Measurements from ENCODE around the gene VPS41.

The VPS41 gene

GRCh38 chr7:38905056-38905759 lies 3.8 kb downstream of the VPS41 start:
- DNase-seq (ENCODE audit: low read depth) = no peak

GRCh38 chr7:38903057-38903456 lies 5.9 kb downstream of the VPS41 start:
- no peak for DNase-seq (ENCODE audit: low read depth)

GRCh38 chr7:38902449-38902848 lies 6.5 kb downstream of the VPS41 start:
- DNase-seq (ENCODE audit: low read depth) = no peak

GRCh38 chr7:38893061-38893460 lies 15.9 kb downstream of the VPS41 start:
- no peak for DNase-seq (ENCODE audit: low read depth)

GRCh38 chr7:38890597-38890996 lies 18.4 kb downstream of the VPS41 start:
- DNase-seq (ENCODE audit: low read depth) = no peak

GRCh38 chr7:38889872-38890432 lies 19.0 kb downstream of the VPS41 start:
- no peak for DNase-seq (ENCODE audit: low read depth)

GRCh38 chr7:38889079-38889478 lies 19.9 kb downstream of the VPS41 start:
- no peak for DNase-seq (ENCODE audit: low read depth)

GRCh38 chr7:38886265-38886664 lies 22.7 kb downstream of the VPS41 start:
- no peak for DNase-seq (ENCODE audit: low read depth)

- DNase-seq (ENCODE audit: low read depth) = no peak
Observed at GRCh38 chr7:38883706-38884105, 25.3 kb downstream of the VPS41 start.

GRCh38 chr7:38881947-38882684 lies 26.9 kb downstream of the VPS41 start:
- no peak for DNase-seq (ENCODE audit: low read depth)

- no peak for DNase-seq (ENCODE audit: low read depth)
Observed at GRCh38 chr7:38881015-38881414, 28.0 kb downstream of the VPS41 start.

- DNase-seq (ENCODE audit: low read depth) = no peak
Observed at GRCh38 chr7:38880454-38880853, 28.5 kb downstream of the VPS41 start.

GRCh38 chr7:38880035-38880434 lies 29.0 kb downstream of the VPS41 start:
- no peak for DNase-seq (ENCODE audit: low read depth)

GRCh38 chr7:38878694-38879457 lies 30.1 kb downstream of the VPS41 start:
- DNase-seq (ENCODE audit: low read depth) = no peak

GRCh38 chr7:38873433-38873832 lies 35.6 kb downstream of the VPS41 start:
- DNase-seq (ENCODE audit: low read depth) = no peak

- DNase-seq (ENCODE audit: low read depth) = no peak
Observed at GRCh38 chr7:38872202-38872601, 36.8 kb downstream of the VPS41 start.

- no peak for DNase-seq (ENCODE audit: low read depth)
Observed at GRCh38 chr7:38870147-38870546, 38.8 kb downstream of the VPS41 start.

- DNase-seq (ENCODE audit: low read depth) = no peak
Observed at GRCh38 chr7:38863601-38864291, 45.2 kb downstream of the VPS41 start.

GRCh38 chr7:38862666-38863065 lies 46.3 kb downstream of the VPS41 start:
- DNase-seq (ENCODE audit: low read depth) = no peak

GRCh38 chr7:38858259-38858884 lies 50.6 kb downstream of the VPS41 start:
- no peak for DNase-seq (ENCODE audit: low read depth)

GRCh38 chr7:38855867-38856266 lies 53.1 kb downstream of the VPS41 start:
- no peak for DNase-seq (ENCODE audit: low read depth)

- DNase-seq (ENCODE audit: low read depth) = no peak
Observed at GRCh38 chr7:38855386-38855785, 53.6 kb downstream of the VPS41 start.

Measured in stimulated activated CD8-positive, alpha-beta memory T cell treated with anti-CD3 and anti-CD28 coated beads, Interleukin-7, amount 100 ng/mL, for 24 hours (primary cell).